Liver (tissue), 9 donors: Measurements from ENCODE around the gene CAPN10. TPM values are rescaled to one million over a fixed set of nuclear protein-coding genes. Genes with fewer than 3 reads are reported as not detected.

ENCODE experiments used
- DNase-seq: peaks from one replicate; pipeline ENCODE4 v3.0.0-alpha.2; 2017; ENCODE audit warnings: low spot score
- H3K27ac ChIP-seq, 2 donors: one replicate each; pipeline ENCODE4 v1.7.0; 2013; ENCODE audit warnings: inconsistent platforms in 2 of 2, low read length in 2 of 2, control low read depth in 1 of 2, low read depth in 1 of 2, mild to moderate bottlenecking in 1 of 2
- H3K27me3 ChIP-seq, 4 donors: one replicate each; pipeline versions ENCODE4 v1.6.1 to v1.7.0; 2013; ENCODE audit warnings: low read length in 3 of 4, inconsistent platforms in 1 of 4, mild to moderate bottlenecking in 1 of 4, moderate library complexity in 1 of 4; ENCODE audit not compliant: control insufficient read depth in 4 of 4, insufficient read depth in 4 of 4
- H3K36me3 ChIP-seq, 4 donors: one replicate each; pipeline versions ENCODE4 v1.6.1 to v1.7.0; 2013; ENCODE audit warnings: low read length in 3 of 4, mild to moderate bottlenecking in 3 of 4, low read depth in 1 of 4, moderate library complexity in 1 of 4; ENCODE audit not compliant: control insufficient read depth in 4 of 4, insufficient read depth in 3 of 4
- H3K4me1 ChIP-seq, 4 donors: one replicate each; pipeline versions ENCODE4 v1.6.1 to v1.7.0; 2013; ENCODE audit warnings: low read length in 3 of 4, mild to moderate bottlenecking in 3 of 4, moderate library complexity in 1 of 4; ENCODE audit not compliant: control insufficient read depth in 4 of 4, insufficient read depth in 4 of 4
- H3K4me3 ChIP-seq, 3 donors: one replicate each; pipeline versions ENCODE4 v1.6.1 to v1.7.0; 2013; ENCODE audit warnings: low read length in 3 of 3, control low read depth in 1 of 3, low read depth in 1 of 3, mild to moderate bottlenecking in 1 of 3
- H3K9ac ChIP-seq, 2 donors: one replicate each; pipeline ENCODE4 v1.7.0; 2013; ENCODE audit warnings: low read length in 2 of 2, mild to moderate bottlenecking in 2 of 2, moderate library complexity in 2 of 2, control low read depth in 1 of 2, low read depth in 1 of 2
- H3K9me3 ChIP-seq, 4 donors: one replicate each; pipeline versions ENCODE4 v1.6.1 to v1.7.0; 2013; ENCODE audit warnings: low read length in 3 of 4; ENCODE audit not compliant: control insufficient read depth in 4 of 4
- FOXA2 ChIP-seq: IDR thresholded peaks from 2 replicates; pipeline ENCODE4 v1.6.1; 2016; ENCODE audit warnings: antibody characterized with exemption
- GABPA ChIP-seq, 2 donors: IDR thresholded peaks in 1 of 2; conservative IDR thresholded peaks in 1 of 2; 2 replicates each; pipeline ENCODE4 v1.6.1; 2016; ENCODE audit warnings: antibody characterized with exemption in 2 of 2, mild to moderate bottlenecking in 1 of 2, moderate library complexity in 1 of 2
- HNF4A ChIP-seq, 2 donors: conservative IDR thresholded peaks; 2 replicates each; pipeline ENCODE4 v1.6.1; 2016; ENCODE audit warnings: antibody characterized with exemption in 2 of 2, mild to moderate bottlenecking in 2 of 2
- HNF4G ChIP-seq: IDR thresholded peaks from 2 replicates; pipeline ENCODE4 v1.6.1; 2016; ENCODE audit warnings: antibody characterized with exemption
- JUND ChIP-seq, 2 donors: IDR thresholded peaks; 2 replicates each; pipeline ENCODE4 v1.6.1; 2016; ENCODE audit warnings: antibody characterized with exemption in 2 of 2
- MAX ChIP-seq: IDR thresholded peaks from 2 replicates; pipeline ENCODE4 v1.6.1; 2016; ENCODE audit warnings: antibody characterized with exemption
- WGBS: extraction: QIAGEN DNeasy Blood & Tissue Kit; methylation state at CpG from one replicate; pipeline ENCODE4 v1.1.7; 2013; 5-methylcytosine and 5-hydroxymethylcytosine counted together
- polyA plus RNA-seq, 2 donors: library from polyadenylated mRNA; stranded (reverse) in 1 of 2; unstranded in 1 of 2; fragments of 200-250 nt in 1 of 2; fragments of >200 nt in 1 of 2; fragmentation: Nextera tagmentation in 1 of 2; extraction: Ambion mirVana in 1 of 2; gene quantifications; one replicate each; pipeline versions ENCODE4 v1.2.1 to v1.2.3, GENCODE V29; 2013 to 2015
- total RNA-seq, 2 donors: library from RNA; depleted of rRNA; stranded (reverse); fragments of >200 nt; gene quantifications; one replicate each; pipeline ENCODE4 v1.2.3, GENCODE V29; 2014
- TF ChIP-seq, protein P1 (sequence below): IDR thresholded peaks from 2 replicates; pipeline ENCODE4 v1.6.1; 2016; ENCODE audit warnings: antibody characterized with exemption
- TF ChIP-seq, protein P2 (sequence below): fragments of 150-350 bp; IDR thresholded peaks from 2 replicates; pipeline ENCODE4 v1.5.1; 2017; ENCODE audit warnings: improper control_type of control experiment, low read depth, low read length; ENCODE audit not compliant: missing input control
- donor health status: healthy.
- donor health status: healthy.
- donor health status: healthy.
- donor health status: healthy.
- donor health status: healthy.

Gene CAPN10
- total and polyA plus RNA-seq, 4 donors: 4.8 to 11.3 (median 6.5) TPM

DNA sequence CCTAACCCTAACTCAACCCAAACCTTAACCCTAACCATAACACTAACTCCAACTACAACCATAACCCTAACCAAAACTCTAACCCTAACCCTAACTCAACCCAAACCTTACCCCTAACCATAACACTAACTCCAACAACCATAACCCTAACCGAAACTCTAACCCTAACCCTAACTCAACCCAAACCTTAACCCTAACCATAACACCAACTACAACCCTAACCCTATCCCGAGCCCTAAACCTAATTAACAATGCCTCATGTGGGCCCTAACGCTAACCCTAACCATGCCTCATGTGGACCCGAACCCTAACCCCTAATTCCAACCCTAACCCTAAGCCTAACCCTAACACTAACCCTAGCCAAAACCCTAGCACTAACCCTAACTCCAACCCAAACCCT lies 27.2 kb downstream of the CAPN10 start:
- no peak overlapping the region for H3K9ac ChIP-seq
- no peak overlapping the region for H3K4me3 ChIP-seq
- no peak for DNase-seq
- no peaks in the 10 kb centered on the region for H3K36me3 ChIP-seq
- H3K27ac ChIP-seq: no peak overlapping the region
- TF ChIP-seq, protein P1, sequence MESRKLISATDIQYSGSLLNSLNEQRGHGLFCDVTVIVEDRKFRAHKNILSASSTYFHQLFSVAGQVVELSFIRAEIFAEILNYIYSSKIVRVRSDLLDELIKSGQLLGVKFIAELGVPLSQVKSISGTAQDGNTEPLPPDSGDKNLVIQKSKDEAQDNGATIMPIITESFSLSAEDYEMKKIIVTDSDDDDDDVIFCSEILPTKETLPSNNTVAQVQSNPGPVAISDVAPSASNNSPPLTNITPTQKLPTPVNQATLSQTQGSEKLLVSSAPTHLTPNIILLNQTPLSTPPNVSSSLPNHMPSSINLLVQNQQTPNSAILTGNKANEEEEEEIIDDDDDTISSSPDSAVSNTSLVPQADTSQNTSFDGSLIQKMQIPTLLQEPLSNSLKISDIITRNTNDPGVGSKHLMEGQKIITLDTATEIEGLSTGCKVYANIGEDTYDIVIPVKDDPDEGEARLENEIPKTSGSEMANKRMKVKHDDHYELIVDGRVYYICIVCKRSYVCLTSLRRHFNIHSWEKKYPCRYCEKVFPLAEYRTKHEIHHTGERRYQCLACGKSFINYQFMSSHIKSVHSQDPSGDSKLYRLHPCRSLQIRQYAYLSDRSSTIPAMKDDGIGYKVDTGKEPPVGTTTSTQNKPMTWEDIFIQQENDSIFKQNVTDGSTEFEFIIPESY: no peak
- H3K9me3 ChIP-seq: peaks cover 0 to 3% (median 0%) of the 10 kb centered on the region in 4 donors
- peaks cover 0 to 3% (median 0%) of the 10 kb centered on the region in 4 donors for H3K4me1 ChIP-seq
- 98% methylated on average over 4 of the region's 4 CpGs for WGBS
- H3K27me3 ChIP-seq: no peaks in the 10 kb centered on the region

DNA sequence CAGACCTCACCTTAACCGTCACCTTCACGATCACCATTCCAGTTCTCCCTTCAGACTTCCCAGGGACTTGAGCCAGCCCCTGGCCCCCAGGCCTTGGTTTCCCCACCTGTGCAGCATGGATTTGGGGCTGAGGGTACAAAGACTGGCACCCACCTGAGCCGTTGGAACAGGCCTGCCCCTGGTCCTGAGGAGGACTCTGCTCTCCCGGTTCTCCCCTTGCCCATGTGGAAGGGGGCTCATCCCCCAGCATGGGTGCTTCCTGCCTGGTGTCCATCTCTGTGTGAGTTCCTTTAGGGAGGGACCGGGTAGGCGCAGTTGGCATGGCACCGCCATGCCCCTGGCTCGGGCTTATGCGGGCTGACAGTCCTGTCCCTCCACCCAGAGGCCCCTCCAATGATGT lies 27.9 kb downstream of the CAPN10 start:
- Histone ChIP-seq H3K9me3 (peaks cover 0 to 3% (median 0%) of the 10 kb centered on the region in 4 donors), H3K4me3 (no peak overlapping the region), H3K4me1 (peaks cover 0 to 3% (median 0%) of the 10 kb centered on the region in 4 donors), H3K36me3 (no peaks in the 10 kb centered on the region), H3K9ac (no peak overlapping the region), H3K27ac (no peak overlapping the region), H3K27me3 (no peaks in the 10 kb centered on the region)
- DNase-seq: no peak
- 96% methylated on average over 9 of the region's 9 CpGs for WGBS
- no peak for TF ChIP-seq MAX
- TF ChIP-seq GABPA (IDR thresholded peaks at IDR 0.05 in 1 of 2, conservative IDR thresholded peaks at IDR 0.05 in 1 of 2): no peak
- TF ChIP-seq JUND (IDR thresholded peaks at IDR 0.05): no peak
- TF ChIP-seq, protein P2, sequence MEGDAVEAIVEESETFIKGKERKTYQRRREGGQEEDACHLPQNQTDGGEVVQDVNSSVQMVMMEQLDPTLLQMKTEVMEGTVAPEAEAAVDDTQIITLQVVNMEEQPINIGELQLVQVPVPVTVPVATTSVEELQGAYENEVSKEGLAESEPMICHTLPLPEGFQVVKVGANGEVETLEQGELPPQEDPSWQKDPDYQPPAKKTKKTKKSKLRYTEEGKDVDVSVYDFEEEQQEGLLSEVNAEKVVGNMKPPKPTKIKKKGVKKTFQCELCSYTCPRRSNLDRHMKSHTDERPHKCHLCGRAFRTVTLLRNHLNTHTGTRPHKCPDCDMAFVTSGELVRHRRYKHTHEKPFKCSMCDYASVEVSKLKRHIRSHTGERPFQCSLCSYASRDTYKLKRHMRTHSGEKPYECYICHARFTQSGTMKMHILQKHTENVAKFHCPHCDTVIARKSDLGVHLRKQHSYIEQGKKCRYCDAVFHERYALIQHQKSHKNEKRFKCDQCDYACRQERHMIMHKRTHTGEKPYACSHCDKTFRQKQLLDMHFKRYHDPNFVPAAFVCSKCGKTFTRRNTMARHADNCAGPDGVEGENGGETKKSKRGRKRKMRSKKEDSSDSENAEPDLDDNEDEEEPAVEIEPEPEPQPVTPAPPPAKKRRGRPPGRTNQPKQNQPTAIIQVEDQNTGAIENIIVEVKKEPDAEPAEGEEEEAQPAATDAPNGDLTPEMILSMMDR: no peak
- TF ChIP-seq FOXA2: no peak
- TF ChIP-seq, protein P1: no peak
- no peak for TF ChIP-seq HNF4G
- no peak for TF ChIP-seq HNF4A (conservative IDR thresholded peaks at IDR 0.05)

DNA sequence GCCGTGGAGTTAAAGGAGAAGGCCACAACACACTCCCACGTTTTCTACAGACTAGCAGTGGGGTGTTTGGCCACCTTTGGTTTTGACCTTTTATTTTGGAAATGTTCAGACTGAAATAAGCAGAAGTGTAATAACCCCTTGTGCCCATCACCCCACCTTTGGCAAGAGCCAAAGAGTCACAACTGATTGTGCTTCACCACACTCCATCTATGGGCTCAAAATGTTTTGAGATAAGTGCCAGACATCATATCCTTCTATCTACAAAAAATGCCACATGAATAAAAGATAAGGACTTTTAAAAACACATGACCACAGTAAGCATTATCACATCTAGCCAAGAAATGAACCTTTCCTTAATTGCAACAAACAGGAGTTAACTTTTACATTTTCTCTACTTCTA lies 28.9 kb downstream of the CAPN10 start:
- H3K9ac ChIP-seq: no peak overlapping the region
- H3K9me3 ChIP-seq: peaks cover 0 to 3% (median 0%) of the 10 kb centered on the region in 4 donors
- H3K4me3 ChIP-seq: no peak overlapping the region
- H3K4me1 ChIP-seq: peaks cover 0 to 3% (median 0%) of the 10 kb centered on the region in 4 donors
- no peak for TF ChIP-seq FOXA2
- no peak overlapping the region for H3K27ac ChIP-seq
- no peaks in the 10 kb centered on the region for H3K36me3 ChIP-seq
- no peaks in the 10 kb centered on the region for H3K27me3 ChIP-seq
- 87% methylated on average over 2 of the region's 2 CpGs for WGBS
- no peak for DNase-seq
